Measurements from ENCODE around the gene MDH2.
"Not testable (repeated sequence)": the region's sequence is repeated elsewhere in the genome, so short reads cannot be mapped to it uniquely, and the experiment has no call there.

Gene MDH2

DNA sequence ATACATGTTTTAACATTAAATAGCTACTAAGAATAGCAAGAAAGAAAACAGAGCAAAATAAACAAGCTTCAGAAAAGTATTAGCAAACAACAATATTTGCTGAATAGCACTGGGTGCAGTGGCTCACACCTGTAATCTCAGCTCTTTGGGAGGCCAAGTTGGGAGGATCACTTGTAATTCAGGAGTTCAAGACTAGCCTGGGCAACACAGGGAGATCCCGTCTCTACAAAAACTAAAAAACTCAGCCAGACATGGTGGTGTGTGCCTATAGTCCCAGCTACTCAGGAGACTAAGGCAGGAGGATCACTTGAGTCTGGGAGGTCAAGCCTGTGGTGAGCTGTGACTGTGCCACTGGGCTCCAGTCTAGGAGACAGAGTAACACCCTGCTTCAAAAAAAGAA lies 66.8 kb downstream of the MDH2 start:
- DNase-seq (ENCODE audit: low spot score), result not testable (repeated sequence)
